CD4-positive, CD25-positive, alpha-beta regulatory T cell (primary cell): Measurements from ENCODE around the gene FAM32A. TPM values are rescaled to one million over a fixed set of nuclear protein-coding genes. Genes with fewer than 3 reads are reported as not detected.

Source experiments
- ATAC-seq, 2 donors: fragments of 150-1000 bp; cut with Tn5 transposase; one replicate each; pipeline ENCODE4 v1.10.0; 2021; ENCODE audit warnings: low read depth in 2 of 2, moderate number of reproducible peaks in 2 of 2, moderate library complexity in 1 of 2
- DNase-seq, 3 donors: peaks; one replicate each; pipeline versions ENCODE4 v3.0.0 to v3.0.0-alpha.2; 2012 to 2022; ENCODE audit warnings: mixed read lengths in 1 of 3
- H3K27ac ChIP-seq: one replicate; pipeline ENCODE4 v1.7.0; 2013; ENCODE audit warnings: mild to moderate bottlenecking, low read length; ENCODE audit not compliant: insufficient read depth, poor library complexity, severe bottlenecking
- H3K27me3 ChIP-seq: one replicate; pipeline ENCODE4 v1.7.0; 2013; ENCODE audit warnings: low read length; ENCODE audit not compliant: control insufficient read depth, insufficient read depth
- H3K36me3 ChIP-seq: one replicate; pipeline ENCODE4 v1.7.0; 2013; ENCODE audit warnings: mild to moderate bottlenecking, low read length, moderate library complexity; ENCODE audit not compliant: control insufficient read depth, insufficient read depth
- H3K4me1 ChIP-seq: 2 replicates; pipeline ENCODE4 v1.7.0; 2013; ENCODE audit warnings: mild to moderate bottlenecking, low read length; ENCODE audit not compliant: insufficient read depth, control insufficient read depth, poor library complexity, severe bottlenecking
- H3K4me3 ChIP-seq: one replicate; pipeline ENCODE4 v1.7.0; 2013; ENCODE audit warnings: low read depth, mild to moderate bottlenecking, low read length, moderate library complexity
- H3K9me3 ChIP-seq, 2 experiments: 1 replicate in 1 of 2; 2 replicates in 1 of 2; pipeline ENCODE4 v1.7.0; 2013; ENCODE audit warnings: low read length in 2 of 2, mild to moderate bottlenecking in 1 of 2, moderate library complexity in 1 of 2; ENCODE audit not compliant: control insufficient read depth in 2 of 2
- H3K27ac Mint-ChIP-seq, 3 donors: one replicate each; pipeline ENCODE4 v1.8.0; 2020 to 2022; ENCODE audit warnings: mild to moderate bottlenecking in 3 of 3, mixed read lengths in 3 of 3, moderate library complexity in 2 of 3
- H3K27me3 Mint-ChIP-seq: one replicate; pipeline ENCODE4 v1.8.0; 2022; ENCODE audit warnings: mild to moderate bottlenecking, mixed read lengths
- H3K36me3 Mint-ChIP-seq: one replicate; pipeline ENCODE4 v1.8.0; 2020; ENCODE audit warnings: mixed read lengths
- H3K4me1 Mint-ChIP-seq, 4 donors: one replicate each; pipeline ENCODE4 v1.8.0; 2020 to 2022; ENCODE audit warnings: mixed read lengths in 4 of 4, mild to moderate bottlenecking in 1 of 4
- H3K4me3 Mint-ChIP-seq, 4 donors: one replicate each; pipeline ENCODE4 v1.8.0; 2020 to 2022; ENCODE audit warnings: mild to moderate bottlenecking in 4 of 4, mixed read lengths in 4 of 4, moderate library complexity in 3 of 4
- H3K9me3 Mint-ChIP-seq, 7 donors: one replicate each; pipeline ENCODE4 v1.8.0; 2020 to 2022; ENCODE audit warnings: mixed read lengths in 7 of 7, mild to moderate bottlenecking in 3 of 7, moderate library complexity in 2 of 7
- polyA plus RNA-seq, 4 donors: library from polyadenylated mRNA; unstranded; fragments of 300-500 nt; fragmentation: Illumina TruSeq; gene quantifications; one replicate each; pipeline ENCODE4 v1.2.3, GENCODE V29; 2021
- total RNA-seq: library from RNA; stranded (reverse); gene quantifications from one replicate; pipeline ENCODE4 v1.2.3, GENCODE V29; 2022

Gene FAM32A
- total and polyA plus RNA-seq, 5 donors from 2014 or later, result 49.4 to 168 (median 154) TPM

DNA sequence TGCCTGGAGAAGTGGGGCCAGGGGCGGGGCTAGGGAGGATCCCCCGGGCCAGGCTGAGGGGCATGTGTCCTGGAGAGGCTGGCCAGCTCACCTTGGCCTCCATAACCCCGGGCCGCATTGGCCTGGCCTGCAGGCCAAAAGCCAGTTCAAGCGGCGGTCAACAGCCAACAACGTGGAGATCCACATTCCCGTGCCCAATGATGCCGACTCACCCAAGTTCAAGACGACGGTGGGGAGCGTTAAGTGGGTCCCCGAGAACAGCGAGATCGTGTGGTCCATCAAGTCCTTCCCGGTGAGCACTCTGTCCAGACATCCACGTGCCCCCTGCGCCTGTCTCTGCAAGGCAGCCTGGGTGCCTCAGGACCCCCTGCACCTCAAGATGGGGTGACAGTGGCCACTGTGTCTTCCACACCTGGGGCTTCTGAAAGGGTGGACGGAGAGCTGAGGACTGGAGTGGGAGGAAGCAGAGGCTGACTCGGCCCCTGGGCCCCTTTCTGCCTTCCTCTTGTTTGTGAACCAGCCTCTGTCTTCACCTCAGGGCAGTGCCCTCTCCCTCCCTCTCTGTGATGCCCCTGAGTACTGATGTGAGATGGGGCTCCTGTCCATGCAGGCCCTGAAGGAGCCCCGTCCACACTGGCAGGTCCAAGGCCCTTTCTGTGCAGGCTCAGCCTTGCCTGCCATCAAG is 43.6 kb downstream of the FAM32A start:
- H3K9me3 Mint-ChIP-seq, result peaks cover 0 to 2% (median 0%) of the 10 kb centered on the region in 7 donors
- H3K27ac Mint-ChIP-seq, result peak overlapping the region in 1 of 3 donors; percentile 61
- Histone ChIP-seq H3K9me3 (no peaks in the 10 kb centered on the region), H3K4me1 (no peaks in the 10 kb centered on the region), H3K27me3 (no peaks in the 10 kb centered on the region), H3K36me3 (peaks cover 85% of the 10 kb centered on the region), H3K27ac (no peak overlapping the region), H3K4me3 (no peak overlapping the region)
- H3K36me3 Mint-ChIP-seq, result peaks cover 27% of the 10 kb centered on the region
- no peak for ATAC-seq
- no peak for DNase-seq
- H3K27me3 Mint-ChIP-seq, result no peaks in the 10 kb centered on the region
- no peak overlapping the region for H3K4me3 Mint-ChIP-seq
- H3K4me1 Mint-ChIP-seq, result peaks cover 0 to 4% (median under 1%) of the 10 kb centered on the region in 4 donors

DNA sequence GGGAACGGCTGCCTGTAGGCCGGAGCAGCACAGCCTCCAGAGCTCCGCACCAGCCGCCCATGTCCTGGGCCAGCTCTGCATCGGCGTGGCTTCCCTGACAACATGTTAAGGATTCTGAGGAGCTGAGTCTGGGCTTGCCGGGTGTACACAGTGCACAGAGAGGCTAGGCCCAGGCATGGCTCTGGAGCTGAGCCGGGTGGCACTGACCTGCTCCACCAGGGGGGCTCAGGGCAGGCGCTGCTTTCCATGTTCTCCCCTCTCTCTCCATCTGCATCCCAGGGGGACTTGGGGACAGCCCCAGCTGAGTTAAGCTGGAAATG is 44.1 kb downstream of the FAM32A start:
- H3K4me3 ChIP-seq, result no peak overlapping the region
- H3K36me3 ChIP-seq, result peaks cover 85% of the 10 kb centered on the region
- Mint-ChIP-seq H3K4me3 (no peak overlapping the region), H3K27ac (peak overlapping the region in 1 of 3 donors; percentile 61), H3K9me3 (no peaks in the 10 kb centered on the region), H3K36me3 (peaks cover 27% of the 10 kb centered on the region), H3K27me3 (no peaks in the 10 kb centered on the region), H3K4me1 (peaks cover 0 to 4% (median under 1%) of the 10 kb centered on the region in 4 donors)
- no peaks in the 10 kb centered on the region for H3K9me3 ChIP-seq
- ATAC-seq (no peak), DNase-seq (no peak)
- H3K4me1 ChIP-seq, result no peaks in the 10 kb centered on the region
- H3K27me3 ChIP-seq, result no peaks in the 10 kb centered on the region
- no peak overlapping the region for H3K27ac ChIP-seq

DNA sequence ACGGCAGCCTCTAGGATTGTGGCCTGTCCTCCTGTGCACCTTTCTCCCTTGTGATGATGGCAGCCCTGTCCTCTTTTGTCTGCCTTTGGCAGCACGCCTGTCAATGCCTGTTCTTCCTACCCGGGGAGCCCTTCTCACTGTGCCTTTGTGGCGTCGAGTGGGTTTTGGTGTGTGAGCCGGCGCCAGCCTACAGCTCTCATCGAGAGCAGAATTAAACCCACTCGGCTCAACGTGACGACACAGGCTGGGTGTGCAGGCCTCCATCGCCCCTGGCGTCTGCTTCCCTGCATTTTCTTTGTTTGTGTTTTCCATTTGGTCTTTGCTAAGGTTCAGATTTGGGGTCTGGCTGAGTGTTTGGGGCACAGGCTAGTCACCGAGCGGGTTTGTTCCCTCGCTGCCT is 46.9 kb downstream of the FAM32A start:
- DNase-seq (no peak), ATAC-seq (no peak)
- Histone ChIP-seq H3K4me1 (no peaks in the 10 kb centered on the region), H3K27me3 (no peaks in the 10 kb centered on the region), H3K4me3 (no peak overlapping the region), H3K36me3 (peaks cover 69% of the 10 kb centered on the region), H3K27ac (no peak overlapping the region), H3K9me3 (no peaks in the 10 kb centered on the region)
- peaks cover 0 to 4% (median 0%) of the 10 kb centered on the region in 7 donors for H3K9me3 Mint-ChIP-seq
- no peak overlapping the region for H3K27ac Mint-ChIP-seq
- no peak overlapping the region for H3K4me3 Mint-ChIP-seq
- H3K4me1 Mint-ChIP-seq, result peaks cover 0 to 18% (median 5%) of the 10 kb centered on the region in 4 donors
- no peaks in the 10 kb centered on the region for H3K27me3 Mint-ChIP-seq
- peaks cover 41% of the 10 kb centered on the region for H3K36me3 Mint-ChIP-seq

DNA sequence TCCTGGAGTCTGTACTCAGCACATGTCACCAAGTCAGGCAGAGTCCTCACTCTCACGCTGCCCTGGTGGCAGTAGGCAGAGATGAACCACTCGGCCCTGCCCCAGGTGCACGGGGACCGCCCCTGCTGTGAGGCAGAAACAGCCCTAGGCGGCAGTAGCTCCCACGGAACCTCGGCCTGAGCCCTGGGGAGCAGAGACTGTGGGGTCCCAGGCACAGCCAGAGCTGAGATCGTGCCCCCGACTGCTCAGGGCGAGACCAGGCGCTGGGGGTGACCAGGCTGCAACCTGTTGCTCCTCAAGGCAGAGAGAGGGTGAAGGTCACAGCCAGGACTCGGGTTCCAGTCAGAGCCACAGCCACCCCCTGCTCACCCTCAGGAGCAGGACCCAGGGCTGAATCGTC is 47.4 kb downstream of the FAM32A start:
- Mint-ChIP-seq H3K4me1 (peaks cover 0 to 18% (median 5%) of the 10 kb centered on the region in 4 donors), H3K9me3 (peaks cover 0 to 4% (median 0%) of the 10 kb centered on the region in 7 donors), H3K36me3 (peaks cover 41% of the 10 kb centered on the region), H3K27ac (no peak overlapping the region), H3K27me3 (no peaks in the 10 kb centered on the region), H3K4me3 (no peak overlapping the region)
- Histone ChIP-seq H3K27ac (no peak overlapping the region), H3K36me3 (peaks cover 65% of the 10 kb centered on the region), H3K4me3 (no peak overlapping the region), H3K4me1 (no peaks in the 10 kb centered on the region), H3K9me3 (no peaks in the 10 kb centered on the region), H3K27me3 (no peaks in the 10 kb centered on the region)
- DNase-seq, result no peak
- ATAC-seq, result no peak

DNA sequence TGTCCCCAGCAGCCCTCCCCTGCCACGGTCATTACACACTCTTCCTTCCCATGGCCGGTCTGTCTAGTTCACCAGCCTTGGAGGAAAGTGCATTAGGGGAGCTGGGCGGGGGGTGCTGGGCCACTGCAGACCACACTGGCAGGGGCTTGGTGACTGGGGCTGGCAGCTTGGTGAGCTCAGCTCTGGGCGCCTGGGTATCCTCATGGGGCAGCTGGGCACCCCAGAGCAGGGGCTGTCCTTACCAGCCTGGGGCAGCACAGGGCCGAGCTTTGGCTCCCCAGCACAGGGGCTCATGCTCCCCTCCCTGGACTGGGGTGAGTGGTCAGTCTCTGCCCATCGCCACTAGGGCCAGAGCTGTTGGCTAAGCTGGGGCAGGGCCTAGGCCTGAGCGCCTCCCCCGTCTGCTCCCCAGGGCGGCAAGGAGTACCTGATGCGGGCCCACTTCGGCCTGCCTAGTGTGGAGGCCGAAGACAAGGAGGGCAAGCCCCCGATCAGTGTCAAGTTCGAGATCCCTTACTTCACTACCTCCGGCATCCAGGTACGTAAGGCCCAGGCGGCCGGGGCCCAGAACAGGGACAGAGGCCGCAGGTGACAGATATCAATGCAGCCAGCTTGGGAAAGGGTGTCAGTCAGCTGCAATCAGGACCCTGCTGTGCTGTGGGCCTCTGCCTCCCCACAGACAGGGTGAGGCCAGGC is 48.0 kb downstream of the FAM32A start:
- Mint-ChIP-seq H3K4me3 (no peak overlapping the region), H3K27ac (no peak overlapping the region), H3K36me3 (peaks cover 41% of the 10 kb centered on the region), H3K9me3 (peaks cover 0 to 4% (median 0%) of the 10 kb centered on the region in 7 donors), H3K4me1 (peaks cover 2 to 24% (median 9%) of the 10 kb centered on the region in 4 donors), H3K27me3 (no peaks in the 10 kb centered on the region)
- no peak for DNase-seq
- ATAC-seq, result no peak
- no peaks in the 10 kb centered on the region for H3K9me3 ChIP-seq
- no peak overlapping the region for H3K27ac ChIP-seq
- H3K4me3 ChIP-seq, result no peak overlapping the region
- no peaks in the 10 kb centered on the region for H3K27me3 ChIP-seq
- H3K4me1 ChIP-seq, result peaks cover 7% of the 10 kb centered on the region
- peaks cover 59% of the 10 kb centered on the region for H3K36me3 ChIP-seq

DNA sequence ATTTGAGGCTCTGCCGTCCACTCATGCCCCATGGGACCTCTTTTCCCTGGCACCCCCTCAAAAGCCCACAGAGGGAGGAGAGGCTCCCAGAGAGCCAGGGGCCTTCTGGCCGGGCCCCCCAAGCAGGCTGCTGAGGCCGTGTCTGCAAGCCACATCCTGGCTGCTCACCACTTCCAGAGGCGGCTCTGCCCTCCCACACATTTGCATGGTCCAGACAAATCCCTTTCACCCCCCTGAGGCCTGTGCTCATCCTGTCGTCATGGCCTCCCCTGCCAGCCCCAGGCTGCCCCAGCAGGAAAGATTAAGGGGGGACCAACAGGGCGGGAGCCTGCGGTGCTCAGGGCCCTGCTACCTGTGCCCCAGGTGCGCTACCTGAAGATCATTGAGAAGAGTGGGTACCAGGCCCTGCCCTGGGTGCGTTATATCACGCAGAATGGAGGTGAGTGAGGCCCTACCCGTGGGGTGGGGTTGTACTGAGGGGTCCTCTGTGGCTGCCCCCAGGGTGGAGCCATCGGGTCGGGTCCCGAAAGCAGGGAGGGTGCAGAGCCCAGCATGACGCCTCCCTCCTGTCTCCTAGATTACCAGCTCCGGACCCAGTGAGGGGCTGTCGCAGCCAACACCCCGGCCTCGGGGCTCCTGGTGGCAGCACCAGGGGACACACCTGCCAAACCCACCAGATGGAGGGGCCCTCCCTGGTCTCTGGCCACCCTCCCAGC is 48.8 kb downstream of the FAM32A start:
- peaks cover 13% of the 10 kb centered on the region for H3K4me1 ChIP-seq
- no peak overlapping the region for H3K27ac ChIP-seq
- H3K27me3 Mint-ChIP-seq, result no peaks in the 10 kb centered on the region
- peaks cover 7 to 31% (median 13%) of the 10 kb centered on the region in 4 donors for H3K4me1 Mint-ChIP-seq
- H3K27me3 ChIP-seq, result no peaks in the 10 kb centered on the region
- no peak overlapping the region for H3K4me3 Mint-ChIP-seq
- ATAC-seq, result no peak
- peaks cover 51% of the 10 kb centered on the region for H3K36me3 ChIP-seq
- H3K9me3 Mint-ChIP-seq, result peaks cover 0 to 4% (median 0%) of the 10 kb centered on the region in 7 donors
- no peaks in the 10 kb centered on the region for H3K9me3 ChIP-seq
- H3K36me3 Mint-ChIP-seq, result peaks cover 41% of the 10 kb centered on the region
- no peak overlapping the region for H3K4me3 ChIP-seq
- no peak for DNase-seq
- H3K27ac Mint-ChIP-seq, result no peak overlapping the region

DNA sequence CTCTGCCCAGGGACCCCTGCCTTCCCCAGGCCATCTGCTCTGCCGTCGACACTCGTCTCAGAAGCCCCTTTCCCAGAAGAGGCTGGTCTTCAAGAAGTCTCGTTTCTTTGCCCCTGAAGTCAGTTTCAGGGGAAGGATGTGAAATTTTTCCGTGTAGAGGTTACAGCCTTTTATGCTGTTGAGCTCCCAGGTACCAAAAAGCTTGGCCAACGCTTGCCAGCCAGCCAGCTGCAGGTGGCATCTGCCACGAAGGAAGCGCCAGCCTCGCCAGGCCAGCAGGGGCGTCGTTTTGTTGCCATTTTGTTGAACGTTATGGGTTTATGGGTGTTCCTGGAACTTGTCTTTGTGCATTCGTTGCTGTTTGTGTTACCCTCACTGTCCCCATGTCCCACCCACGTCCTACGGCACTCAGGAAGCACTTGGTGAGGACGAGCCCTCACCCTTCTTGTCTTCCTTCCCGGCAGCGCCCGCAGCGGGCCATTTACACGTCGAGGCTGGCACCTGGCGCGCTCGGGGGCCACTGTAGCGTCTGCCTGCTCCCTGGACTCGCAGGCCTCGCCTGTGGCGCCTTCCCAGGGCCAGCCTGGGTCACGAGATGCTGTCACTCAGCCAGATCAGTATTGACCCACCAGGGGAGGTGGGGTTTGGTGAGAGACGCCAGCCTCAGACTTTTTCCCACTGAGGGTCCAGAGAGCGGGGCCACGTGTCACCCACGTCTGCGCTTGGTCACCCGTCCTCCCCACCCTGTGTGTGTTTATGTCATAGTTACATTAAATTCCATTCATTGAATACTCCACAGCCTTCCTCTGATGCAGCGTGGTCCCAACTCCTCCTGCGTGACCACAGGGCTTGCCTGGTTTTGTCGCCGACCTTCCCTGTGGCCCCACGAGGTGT is 49.6 kb downstream of the FAM32A start:
- peaks cover 43% of the 10 kb centered on the region for H3K36me3 ChIP-seq
- no peaks in the 10 kb centered on the region for H3K27me3 ChIP-seq
- H3K4me1 ChIP-seq, result peaks cover 17% of the 10 kb centered on the region
- no peak overlapping the region for H3K4me3 ChIP-seq
- DNase-seq (no peak), ATAC-seq (no peak)
- no peaks in the 10 kb centered on the region for H3K9me3 ChIP-seq
- H3K4me3 Mint-ChIP-seq, result no peak overlapping the region
- H3K27me3 Mint-ChIP-seq, result no peaks in the 10 kb centered on the region
- peaks cover 9 to 38% (median 13%) of the 10 kb centered on the region in 4 donors for H3K4me1 Mint-ChIP-seq
- H3K27ac ChIP-seq, result no peak overlapping the region
- no peak overlapping the region for H3K27ac Mint-ChIP-seq
- H3K36me3 Mint-ChIP-seq, result peaks cover 36% of the 10 kb centered on the region
- H3K9me3 Mint-ChIP-seq, result peaks cover 0 to 4% (median 0%) of the 10 kb centered on the region in 7 donors
